HuH-7 (cell line): ENCODE measurements around the gene SCT.

Experiments
- DNase-seq: peaks from one replicate; pipeline ENCODE4 v3.0.0; 2011; ENCODE audit warnings: low spot score

The SCT gene

GRCh38 chr11:609341-609811 is 17.6 kb downstream of the SCT start:
- DNase-seq = no peak

GRCh38 chr11:608791-609251 is 18.2 kb downstream of the SCT start:
- DNase-seq = no peak

GRCh38 chr11:607971-608659 is 18.9 kb downstream of the SCT start:
- no peak for DNase-seq

GRCh38 chr11:607020-607780 is 19.8 kb downstream of the SCT start:
- DNase-seq = no peak

DNA sequence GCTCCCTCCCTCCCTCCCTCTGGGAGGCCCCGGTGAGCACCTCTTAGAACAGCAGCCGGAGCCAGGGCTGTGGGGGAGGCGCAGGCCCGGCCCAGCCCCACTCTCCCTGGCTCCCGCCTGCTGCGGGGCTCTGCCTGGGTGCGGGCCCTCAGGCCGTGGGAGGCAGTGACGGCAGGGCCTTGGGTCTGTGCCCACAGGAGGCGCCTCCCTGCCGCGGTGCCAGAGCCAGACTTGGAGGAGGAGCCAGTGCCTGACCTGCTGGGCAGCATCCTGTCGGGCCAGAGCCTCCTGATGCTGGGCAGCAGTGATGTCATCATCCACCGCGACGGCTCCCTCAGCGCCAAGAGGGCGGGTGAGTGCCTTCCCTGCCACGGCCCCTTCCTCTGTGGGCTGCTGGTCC is 20.7 kb downstream of the SCT start:
- no peak for DNase-seq

- no peak for DNase-seq
These were observed 21.5 kb downstream of the SCT start for GRCh38 chr11:605286-606129.

DNA sequence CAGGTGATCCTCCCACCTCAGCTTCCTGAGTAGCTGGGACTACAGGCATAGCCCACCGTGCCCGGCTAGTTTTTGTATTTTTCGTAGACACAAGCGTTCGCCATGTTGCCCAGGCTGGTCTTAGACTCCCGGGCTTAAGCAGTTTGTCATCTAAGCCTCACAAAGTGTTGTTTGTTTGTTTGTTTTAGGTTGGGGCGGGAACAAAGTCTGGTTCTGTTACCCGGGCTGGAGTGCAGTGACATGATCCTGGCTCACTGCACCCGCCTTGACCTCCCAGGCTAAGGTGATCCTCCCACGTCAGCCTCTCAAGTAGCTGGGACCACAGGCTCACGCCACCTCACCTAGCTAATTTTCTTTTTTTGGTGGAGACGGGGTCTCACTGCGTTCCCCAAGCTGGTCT is 23.8 kb downstream of the SCT start:
- DNase-seq = no peak

DNA sequence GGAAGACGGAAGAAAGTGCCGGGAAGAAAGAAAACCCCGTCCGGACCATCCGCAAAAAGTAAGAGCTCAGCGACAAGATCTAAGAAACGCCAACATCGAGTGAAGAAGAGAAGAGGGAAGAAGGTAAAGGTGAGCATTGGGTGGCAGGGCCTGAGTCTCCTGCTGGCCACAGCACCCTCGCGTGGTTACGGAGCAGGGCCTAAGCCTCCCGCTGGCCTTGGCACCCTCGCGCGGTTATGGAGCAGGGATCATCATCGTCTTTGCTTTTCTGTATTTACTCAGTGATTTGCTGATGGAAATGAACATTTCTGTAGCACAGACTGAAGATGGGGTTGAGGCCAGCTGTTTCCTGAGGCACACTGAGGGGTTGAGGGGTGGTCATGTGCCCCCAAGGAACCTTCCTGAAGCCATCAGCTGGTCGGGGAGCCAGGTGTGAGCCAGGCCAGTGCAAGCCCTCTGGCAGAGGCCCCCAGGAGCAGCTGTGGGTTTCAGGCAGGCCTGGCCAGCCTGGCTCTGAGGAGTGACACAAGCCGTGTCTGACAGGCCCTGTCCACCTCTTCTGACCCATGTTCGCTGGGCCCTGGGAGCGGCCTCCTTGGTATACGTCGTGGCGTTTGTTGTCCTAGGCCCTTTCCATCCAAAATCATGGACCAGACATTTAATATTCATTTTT is 25.3 kb downstream of the SCT start:
- DNase-seq = no peak

- no peak for DNase-seq
These were observed 28.8 kb downstream of the SCT start for GRCh38 chr11:598005-598680.

GRCh38 chr11:597166-597725 is 29.7 kb downstream of the SCT start:
- DNase-seq = peak; percentile 73

GRCh38 chr11:596374-596773 is 30.6 kb downstream of the SCT start:
- no peak for DNase-seq

GRCh38 chr11:595400-595799 is 31.6 kb downstream of the SCT start:
- DNase-seq = no peak

GRCh38 chr11:593347-593746 is 33.6 kb downstream of the SCT start:
- no peak for DNase-seq

DNA sequence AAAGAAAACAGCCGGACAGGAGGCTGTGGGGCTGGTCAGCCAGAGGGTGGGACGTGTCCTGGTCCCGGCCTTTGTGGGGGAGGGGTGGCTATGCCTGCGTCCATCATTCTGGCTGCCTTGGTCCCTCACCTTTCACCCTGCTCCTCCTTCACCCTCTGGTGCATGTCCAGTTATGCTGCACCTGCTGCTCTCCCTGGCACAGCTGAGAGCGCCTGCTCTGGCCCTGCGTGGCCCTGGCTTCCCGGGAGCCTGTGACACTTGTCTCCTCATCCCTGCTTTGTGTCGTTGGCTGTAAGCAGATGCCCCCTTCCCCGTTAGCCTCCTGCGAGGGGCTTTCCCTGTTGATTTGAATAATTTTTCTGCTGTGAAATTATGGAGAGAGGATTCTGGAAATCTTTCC is 34.1 kb downstream of the SCT start:
- no peak for DNase-seq

- no peak for DNase-seq
These were observed 34.5 kb downstream of the SCT start for GRCh38 chr11:592501-592900.

DNA sequence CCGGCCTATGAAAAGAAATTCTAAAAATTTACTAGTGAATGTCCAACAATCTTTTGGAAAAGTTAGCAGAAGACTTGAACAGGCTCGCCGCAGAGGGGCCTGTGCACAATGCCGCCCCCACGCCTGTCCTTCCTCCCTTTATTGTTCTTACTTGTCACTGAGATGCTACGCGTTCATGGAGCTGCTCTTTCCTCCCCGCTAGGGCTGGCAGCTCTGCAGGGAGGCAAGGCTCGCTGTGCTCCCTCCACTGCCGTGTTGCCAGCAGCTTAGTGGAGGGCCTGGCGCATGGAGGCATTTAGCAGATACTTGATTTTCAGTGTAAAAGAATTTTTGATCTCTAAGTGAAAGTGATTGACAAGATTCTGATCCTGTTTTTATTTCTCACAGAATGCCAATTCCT is 36.0 kb downstream of the SCT start:
- DNase-seq = no peak

GRCh38 chr11:589798-590197 is 37.2 kb downstream of the SCT start:
- DNase-seq = no peak

DNA sequence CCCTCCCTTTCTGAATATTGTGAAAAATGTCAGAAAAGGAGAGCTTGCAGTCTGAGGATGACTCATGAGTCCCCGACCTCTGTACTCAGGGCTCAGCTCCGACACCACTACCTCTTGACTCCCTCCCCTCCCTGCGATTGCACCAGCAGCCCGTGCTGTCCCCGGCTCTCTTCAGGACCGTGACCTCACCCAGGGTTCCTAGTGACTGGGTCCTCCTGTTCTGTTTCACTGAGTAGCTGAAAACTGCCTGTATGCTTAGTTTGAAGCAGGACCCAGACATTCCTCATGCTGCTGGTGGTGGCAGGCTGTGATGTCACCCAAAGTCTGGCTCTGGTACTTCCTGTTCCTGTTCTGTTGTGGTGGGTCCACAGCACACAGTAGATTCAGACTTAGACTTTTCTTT is 39.0 kb downstream of the SCT start:
- DNase-seq = peak; percentile 94

DNA sequence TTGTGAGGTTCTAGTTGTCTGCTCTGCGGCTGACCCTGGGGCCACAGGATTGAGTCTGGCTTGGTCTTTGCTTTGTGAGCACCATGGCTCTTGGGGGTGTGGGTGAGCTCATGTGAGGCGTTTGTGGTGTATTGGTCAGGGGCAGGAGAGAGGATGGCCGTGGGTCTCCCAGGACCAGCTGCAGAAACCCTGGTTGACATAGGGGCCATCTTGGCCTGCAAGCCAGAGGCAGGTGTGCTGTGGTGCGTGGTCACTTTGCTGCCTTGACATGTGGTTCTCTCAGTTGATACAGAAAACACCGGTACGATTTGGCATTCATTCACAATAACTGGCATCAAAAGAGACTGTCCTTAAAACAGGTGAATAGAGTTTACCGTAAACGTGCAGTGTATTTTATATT is 39.4 kb downstream of the SCT start:
- DNase-seq = no peak

GRCh38 chr11:586376-587316 is 40.3 kb downstream of the SCT start:
- DNase-seq = no peak
